Natural killer cell (primary cell): ENCODE measurements around the gene ACYP2. TPM values are rescaled to one million over a fixed set of nuclear protein-coding genes. Genes with fewer than 3 reads are reported as not detected.

Experiments used
- ATAC-seq, 3 donors: fragments of 150-1000 bp in 2 of 3; fragments of 200-7000 bp in 1 of 3; cut with Tn5 transposase; 1 replicate in 1 of 3; 2 replicates in 2 of 3; pipeline ENCODE4 v1.10.0; 2021; ENCODE audit warnings: mild to moderate bottlenecking in 2 of 3, moderate library complexity in 2 of 3
- DNase-seq, 2 donors: peaks; one replicate each; pipeline versions ENCODE4 v3.0.0 to v3.0.0-alpha.2; 2013 to 2021; ENCODE audit warnings: mixed read lengths in 1 of 2
- H3K27ac ChIP-seq: one replicate; pipeline ENCODE4 v1.5.1; 2013; ENCODE audit warnings: mild to moderate bottlenecking, low read length
- H3K27me3 ChIP-seq: one replicate; pipeline ENCODE4 v1.6.1; 2013; ENCODE audit warnings: low read length; ENCODE audit not compliant: control insufficient read depth, insufficient read depth
- H3K36me3 ChIP-seq: one replicate; pipeline ENCODE4 v1.6.1; 2013; ENCODE audit warnings: low read length; ENCODE audit not compliant: control insufficient read depth, insufficient read depth
- H3K4me1 ChIP-seq: one replicate; pipeline ENCODE4 v1.6.1; 2013; ENCODE audit warnings: low read length; ENCODE audit not compliant: control insufficient read depth, insufficient read depth
- H3K4me3 ChIP-seq: one replicate; pipeline ENCODE4 v1.5.1; 2013; ENCODE audit warnings: low read length
- H3K9me3 ChIP-seq: one replicate; pipeline ENCODE4 v1.6.1; 2013; ENCODE audit warnings: low read length; ENCODE audit not compliant: control insufficient read depth, insufficient read depth
- H3K27ac Mint-ChIP-seq, 2 donors: one replicate each; pipeline ENCODE4 v1.8.0; 2022; ENCODE audit warnings: mild to moderate bottlenecking in 2 of 2, mixed read lengths in 2 of 2, moderate library complexity in 1 of 2
- H3K27me3 Mint-ChIP-seq, 2 donors: one replicate each; pipeline ENCODE4 v1.8.0; 2022; ENCODE audit warnings: low read depth in 2 of 2, mixed read lengths in 2 of 2
- H3K36me3 Mint-ChIP-seq: one replicate; pipeline ENCODE4 v1.8.0; 2022; ENCODE audit warnings: mixed read lengths
- H3K4me1 Mint-ChIP-seq, 2 donors: one replicate each; pipeline ENCODE4 v1.8.0; 2022; ENCODE audit warnings: mixed read lengths in 2 of 2
- H3K4me3 Mint-ChIP-seq: one replicate; pipeline ENCODE4 v1.8.0; 2022; ENCODE audit warnings: mild to moderate bottlenecking, moderate library complexity, mixed read lengths
- H3K9me3 Mint-ChIP-seq, 2 donors: one replicate each; pipeline ENCODE4 v1.8.0; 2022; ENCODE audit warnings: mixed read lengths in 2 of 2
- CTCF ChIP-seq: fragments of 200-600 bp; IDR thresholded peaks from one replicate; pipeline ENCODE4 v1.8.0; 2022; ENCODE audit warnings: antibody characterized with exemption
- WGBS: methylation state at CpG from one replicate; pipeline ENCODE4 v1.1.7; 2013; ENCODE audit warnings: missing lambda C conversion rate; ENCODE audit not compliant: insufficient coverage; 5-methylcytosine and 5-hydroxymethylcytosine counted together
- intact Hi-C: fragments of 100-400 bp; cut with micrococcal nuclease; formaldehyde crosslinking; loops from one replicate; pipeline ENCODE4 v1.14.2; 2022
- total RNA-seq, 4 donors: library from RNA; stranded (reverse); fragments of 120-200 nt in 1 of 4; gene quantifications; one replicate each; pipeline versions ENCODE4 v1.2.3 to v1.2.4, GENCODE V29; 2013 to 2022

Gene ACYP2
- total RNA-seq, 3 donors from 2014 or later (not counting 1 experiment from before 2014, with no cell fraction given): 14.3 to 18.1 (median 16.7) TPM

DNA sequence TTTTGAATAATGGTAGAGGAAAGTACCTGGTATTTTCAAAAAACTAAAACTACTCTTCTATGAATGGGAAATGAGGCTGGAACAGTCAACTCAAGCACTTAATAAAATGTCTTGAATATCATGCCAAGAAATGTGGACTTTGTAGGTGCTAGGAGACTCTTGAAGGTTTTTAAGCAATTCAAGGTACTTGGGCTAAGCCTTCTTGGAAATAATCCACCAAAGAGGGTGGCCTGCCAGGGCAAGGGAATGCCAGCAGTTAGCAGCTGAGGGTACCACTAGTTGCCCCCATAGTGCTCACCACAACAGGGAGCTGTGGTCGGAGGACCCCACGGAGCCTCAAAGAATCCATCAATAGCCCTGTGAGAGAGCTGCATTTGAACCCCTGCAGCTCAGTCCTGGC lies 14.6 kb upstream of the ACYP2 start:
- Mint-ChIP-seq H3K27ac (no peak overlapping the region), H3K4me1 (peaks cover 5 to 7% of the 10 kb centered on the region in 2 donors), H3K4me3 (no peak overlapping the region), H3K36me3 (no peaks in the 10 kb centered on the region), H3K9me3 (no peaks in the 10 kb centered on the region), H3K27me3 (no peaks in the 10 kb centered on the region)
- Histone ChIP-seq H3K36me3 (no peaks in the 10 kb centered on the region), H3K4me3 (no peak overlapping the region), H3K27me3 (no peaks in the 10 kb centered on the region), H3K4me1 (no peaks in the 10 kb centered on the region), H3K9me3 (no peaks in the 10 kb centered on the region), H3K27ac (peak overlapping the region; percentile 47)
- 85% methylated on average over 2 of the region's 2 CpGs for WGBS
- no peak for TF ChIP-seq CTCF
- no peak for ATAC-seq
- intact Hi-C loops: no loop called here
- DNase-seq: no peak

GRCh38 chr2:54103454-54104314 lies 11.7 kb upstream of the ACYP2 start:
- Histone ChIP-seq H3K4me1 (no peaks in the 10 kb centered on the region), H3K9me3 (no peaks in the 10 kb centered on the region), H3K27me3 (no peaks in the 10 kb centered on the region), H3K36me3 (no peaks in the 10 kb centered on the region), H3K27ac (no peak overlapping the region), H3K4me3 (no peak overlapping the region)
- DNase-seq (peak in 1 of 2 donors; percentile 46), ATAC-seq (peak; percentile 72 to 83 (median 82))
- Mint-ChIP-seq H3K4me3 (no peak overlapping the region), H3K27ac (peak overlapping the region in 1 of 2 donors; percentile 48), H3K9me3 (no peaks in the 10 kb centered on the region), H3K4me1 (peaks cover 5 to 7% of the 10 kb centered on the region in 2 donors), H3K27me3 (no peaks in the 10 kb centered on the region), H3K36me3 (no peaks in the 10 kb centered on the region)
- WGBS: 24% methylated on average over 3 of the region's 3 CpGs
- intact Hi-C loops: no loop called here
- no peak for TF ChIP-seq CTCF

- Mint-ChIP-seq H3K27me3 (peaks cover 4 to 10% of the 10 kb centered on the region in 2 donors), H3K4me3 (no peak overlapping the region), H3K27ac (no peak overlapping the region), H3K9me3 (no peaks in the 10 kb centered on the region), H3K36me3 (no peaks in the 10 kb centered on the region), H3K4me1 (peaks cover 5 to 7% of the 10 kb centered on the region in 2 donors)
- intact Hi-C loops: loop anchor here (1.0 kb wide), 2 partner anchors 396 to 597 kb away; no protein-coding TSS in a partner anchor
- ATAC-seq (peak; percentile 68 to 83 (median 80)), DNase-seq (peak in 1 of 2 donors; percentile 76)
- Histone ChIP-seq H3K4me1 (no peaks in the 10 kb centered on the region), H3K27ac (no peak overlapping the region), H3K9me3 (no peaks in the 10 kb centered on the region), H3K27me3 (no peaks in the 10 kb centered on the region), H3K36me3 (no peaks in the 10 kb centered on the region), H3K4me3 (no peak overlapping the region)
- peak; percentile 61 for TF ChIP-seq CTCF
- 66% methylated on average over 10 of the region's 12 CpGs for WGBS
Observed at GRCh38 chr2:54106631-54107454, 8.6 kb upstream of the ACYP2 start.
